ENCODE results near the gene RAB11FIP4. TPM values are rescaled to one million over a fixed set of nuclear protein-coding genes. Genes with fewer than 3 reads are reported as not detected.

Gene RAB11FIP4
- total and polyA plus RNA-seq, 2 experiments from 2014 or later = 0.22 to 0.40 TPM

DNA sequence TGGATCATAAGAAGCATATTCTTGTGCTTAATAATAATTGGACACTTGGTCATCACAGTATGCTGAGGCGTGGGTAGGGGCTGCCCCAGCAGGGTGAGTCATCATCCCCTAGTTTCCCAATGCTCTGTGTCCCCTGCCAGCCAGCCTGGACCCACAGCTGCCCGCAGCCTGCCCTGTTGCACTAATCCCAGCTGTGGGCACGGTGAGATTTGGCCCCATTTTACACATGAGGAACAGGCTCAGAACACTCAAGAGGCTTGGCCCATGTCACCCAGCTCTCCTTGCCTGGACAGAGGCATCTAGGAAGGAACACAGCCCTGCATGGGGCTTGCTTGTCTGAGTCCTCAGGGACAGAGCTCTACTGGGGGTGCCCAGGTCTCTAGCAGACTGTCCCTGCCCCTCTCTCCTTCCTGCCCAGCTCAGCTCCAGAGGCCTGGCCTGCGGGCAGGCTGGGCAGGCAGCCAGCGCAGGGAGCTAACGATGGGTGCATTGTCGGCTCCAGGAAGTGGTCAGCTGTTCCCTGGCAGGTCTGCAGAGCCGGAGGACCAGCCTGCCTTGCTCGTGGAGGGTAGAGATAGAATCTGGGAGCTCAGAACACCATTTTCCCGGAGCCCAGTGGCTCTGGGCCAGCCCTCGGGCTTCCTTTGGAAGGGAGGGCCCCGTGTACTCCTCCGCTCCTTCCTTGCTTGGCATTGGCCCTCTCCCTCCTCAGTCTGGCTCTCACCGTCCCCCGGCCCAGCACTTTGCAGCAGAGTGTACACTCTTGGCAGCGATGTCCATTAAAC lies 189.4 kb downstream of the RAB11FIP4 start:
- Histone ChIP-seq H2AFZ (no peak overlapping the region), H3K27me3 (replicated peaks; ENCODE audit: insufficient read depth) (no peaks in the 10 kb centered on the region), H3K79me2 (ENCODE audit: insufficient read depth) (peaks cover 87% of the 10 kb centered on the region), H3K9ac (peak overlapping the region; percentile 65), H3K27ac (peak overlapping the region; percentile 90), H4K20me1 (ENCODE audit: insufficient read depth) (no peaks in the 10 kb centered on the region), H3K9me3 (ENCODE audit: low read depth) (no peaks in the 10 kb centered on the region), H3F3A (ENCODE audit: insufficient read depth) (peaks cover 80% of the 10 kb centered on the region), H3K4me3 (no peak overlapping the region), H3K4me2 (ENCODE audit: unreplicated experiment) (peak overlapping the region; percentile 38), H3K4me1 (ENCODE audit: insufficient read depth) (peaks cover 57% of the 10 kb centered on the region), H3K9me2 (ENCODE audit: insufficient read depth) (no peaks in the 10 kb centered on the region), H3K36me3 (ENCODE audit: low read depth) (peaks cover 44% of the 10 kb centered on the region)
- in situ Hi-C loops (cut with MboI) = no loop called here
- WGBS, 2 experiments (ENCODE audit: low coverage in 1 of 2, low lambda C conversion rate in 2 of 2, missing lambda C conversion rate in 2 of 2) = 7 to 10% methylated on average over 16 of the region's 16 CpGs
- peak; percentile 95 for DNase-seq
- TF ChIP-seq EZH2 (IDR thresholded peaks at IDR 0.05; ENCODE audit: insufficient read depth, poor library complexity, severe bottlenecking) = no peak
- TF ChIP-seq EZH2phosphoT487 (IDR thresholded peaks at IDR 0.05; ENCODE audit: insufficient read depth, low read depth) = no peak

DNA sequence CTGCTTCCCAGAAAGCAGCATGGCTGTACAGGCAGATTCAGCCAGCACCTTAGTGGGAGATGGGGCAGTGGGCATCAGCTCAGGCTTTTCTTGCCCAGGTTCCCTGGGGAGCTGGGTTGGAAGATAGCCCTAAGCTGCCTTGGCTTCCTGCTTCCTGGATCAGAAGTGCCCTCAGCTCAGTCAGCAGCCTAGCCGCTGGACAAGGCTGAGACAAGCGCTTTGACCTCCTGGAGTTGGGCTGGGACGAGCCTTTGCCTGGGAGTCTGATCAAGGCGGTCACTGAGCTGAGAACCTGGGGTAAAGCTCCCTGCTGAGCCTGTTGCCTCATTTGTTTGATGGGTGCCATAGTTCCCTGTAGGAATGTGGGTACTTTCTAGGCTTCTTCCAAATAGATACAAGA lies 190.0 kb downstream of the RAB11FIP4 start:
- Histone ChIP-seq H3K36me3 (ENCODE audit: low read depth) (peaks cover 44% of the 10 kb centered on the region; the same call in 1 of the 2 replicates), H3K27ac (peak overlapping the region; percentile 90), H3K79me2 (ENCODE audit: insufficient read depth) (peaks cover 87% of the 10 kb centered on the region), H3K4me1 (ENCODE audit: insufficient read depth) (peaks cover 57% of the 10 kb centered on the region), H2AFZ (no peak overlapping the region), H3K9me3 (ENCODE audit: low read depth) (no peaks in the 10 kb centered on the region), H3K4me3 (no peak overlapping the region), H3F3A (ENCODE audit: insufficient read depth) (peaks cover 86% of the 10 kb centered on the region), H3K9ac (peak overlapping the region; percentile 65), H3K27me3 (replicated peaks; ENCODE audit: insufficient read depth) (no peaks in the 10 kb centered on the region), H4K20me1 (ENCODE audit: insufficient read depth) (no peaks in the 10 kb centered on the region), H3K9me2 (ENCODE audit: insufficient read depth) (no peaks in the 10 kb centered on the region), H3K4me2 (ENCODE audit: unreplicated experiment) (peak overlapping the region; percentile 38)
- WGBS, 2 experiments (ENCODE audit: low coverage in 1 of 2, low lambda C conversion rate in 2 of 2, missing lambda C conversion rate in 2 of 2) = 84 to 88% methylated on average over 4 of the region's 4 CpGs
- peak; percentile 69 for DNase-seq
- TF ChIP-seq EZH2 (IDR thresholded peaks at IDR 0.05; ENCODE audit: insufficient read depth, poor library complexity, severe bottlenecking) (no peak), EZH2phosphoT487 (IDR thresholded peaks at IDR 0.05; ENCODE audit: insufficient read depth, low read depth) (no peak)
- in situ Hi-C loops (cut with MboI) = no loop called here

DNA sequence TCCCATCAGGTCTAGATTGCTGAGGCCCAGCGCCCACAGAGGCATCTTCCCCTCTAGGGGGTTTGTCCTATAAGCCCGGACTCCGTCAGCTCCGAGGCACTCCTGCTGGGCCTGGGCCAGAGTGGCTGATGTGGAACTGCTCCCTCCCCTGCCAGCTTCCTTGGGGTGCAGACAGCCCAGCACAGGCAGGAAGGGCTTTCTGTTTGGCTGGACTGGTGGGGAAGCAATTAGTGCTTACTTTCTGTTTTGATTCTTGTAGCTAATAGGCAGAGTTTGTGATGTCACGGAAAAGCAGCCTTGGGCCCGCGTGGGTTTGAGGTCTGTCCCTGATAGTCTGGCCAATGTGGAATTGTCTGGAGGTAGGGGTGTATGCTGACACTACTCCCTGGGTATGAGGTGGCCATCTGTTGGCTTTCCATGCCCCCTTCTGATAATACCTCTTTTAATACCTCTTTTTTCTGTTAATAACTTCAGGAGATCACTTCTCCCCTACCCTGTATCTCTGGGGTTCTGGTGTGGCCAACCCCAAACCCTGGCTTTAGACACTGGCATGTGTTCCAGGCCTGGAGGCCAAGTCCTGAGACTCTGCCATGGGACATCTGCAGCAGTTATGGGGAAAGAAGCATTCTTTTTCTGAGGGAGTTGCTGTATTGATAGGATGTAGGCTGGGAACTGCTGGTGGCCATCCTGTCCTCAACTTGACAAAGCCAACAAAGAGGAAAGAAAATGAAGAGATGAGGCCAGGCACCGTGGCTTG lies 190.9 kb downstream of the RAB11FIP4 start:
- Histone ChIP-seq H3K4me3 (no peak overlapping the region), H3K9me2 (ENCODE audit: insufficient read depth) (no peaks in the 10 kb centered on the region), H3K27ac (peak overlapping the region; percentile 90), H2AFZ (no peak overlapping the region), H3K36me3 (ENCODE audit: low read depth) (peaks cover 49% of the 10 kb centered on the region; the same call in 1 of the 2 replicates), H3K9me3 (ENCODE audit: low read depth) (no peaks in the 10 kb centered on the region), H3K9ac (peak overlapping the region; percentile 65), H3K79me2 (ENCODE audit: insufficient read depth) (peaks cover 87% of the 10 kb centered on the region), H3K4me1 (ENCODE audit: insufficient read depth) (peaks cover 64% of the 10 kb centered on the region), H4K20me1 (ENCODE audit: insufficient read depth) (no peaks in the 10 kb centered on the region), H3K4me2 (ENCODE audit: unreplicated experiment) (peak overlapping the region; percentile 38), H3F3A (ENCODE audit: insufficient read depth) (peaks cover 92% of the 10 kb centered on the region), H3K27me3 (replicated peaks; ENCODE audit: insufficient read depth) (no peaks in the 10 kb centered on the region)
- WGBS, 2 experiments (ENCODE audit: low coverage in 1 of 2, low lambda C conversion rate in 2 of 2, missing lambda C conversion rate in 2 of 2) = 32 to 34% methylated on average over 8 of the region's 8 CpGs
- peak; percentile 78 for DNase-seq
- no peak for TF ChIP-seq EZH2 (IDR thresholded peaks at IDR 0.05; ENCODE audit: insufficient read depth, poor library complexity, severe bottlenecking)
- TF ChIP-seq EZH2phosphoT487 (IDR thresholded peaks at IDR 0.05; ENCODE audit: insufficient read depth, low read depth) = no peak
- in situ Hi-C loops (cut with MboI) = no loop called here

DNA sequence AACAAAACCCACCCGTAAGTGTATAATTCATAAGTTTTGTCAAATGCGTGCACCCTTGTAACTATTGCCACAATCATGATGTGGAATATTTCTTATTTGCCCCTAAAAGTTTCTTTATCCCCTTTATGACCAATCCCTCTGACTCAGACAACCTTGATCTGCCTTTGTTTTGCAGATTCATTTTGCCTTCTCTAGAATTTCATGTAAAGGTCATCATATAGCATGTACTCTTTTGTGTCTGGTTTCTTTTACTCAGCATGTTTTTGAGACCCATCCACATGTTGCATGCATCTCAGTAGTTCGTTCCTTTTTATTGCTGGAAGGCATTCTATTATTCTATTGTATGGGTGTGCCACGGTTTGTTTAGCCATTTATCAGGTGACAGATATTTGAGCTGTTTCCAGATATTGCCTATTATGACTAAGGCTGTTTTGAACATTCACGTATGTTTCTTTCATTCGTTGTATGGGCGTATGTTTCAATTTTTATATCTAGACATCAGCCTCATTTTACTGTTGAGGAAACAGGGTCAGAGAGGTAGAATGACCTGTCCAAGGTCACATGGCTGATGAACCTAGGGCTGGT lies 192.4 kb downstream of the RAB11FIP4 start:
- peaks cover 87% of the 10 kb centered on the region for H3K79me2 ChIP-seq (ENCODE audit: insufficient read depth)
- H2AFZ ChIP-seq = no peak overlapping the region
- no peaks in the 10 kb centered on the region for H3K9me3 ChIP-seq (ENCODE audit: low read depth)
- no peak overlapping the region for H3K4me2 ChIP-seq (ENCODE audit: unreplicated experiment)
- WGBS, 2 experiments (ENCODE audit: low coverage in 1 of 2, low lambda C conversion rate in 2 of 2, missing lambda C conversion rate in 2 of 2) = 88 to 92% methylated on average over 7 of the region's 7 CpGs
- peaks cover 59% of the 10 kb centered on the region for H3K4me1 ChIP-seq (ENCODE audit: insufficient read depth)
- H3K4me3 ChIP-seq = no peak overlapping the region
- H3K27ac ChIP-seq = peak overlapping the region; percentile 90
- no peak for DNase-seq
- no peaks in the 10 kb centered on the region for H3K9me2 ChIP-seq (ENCODE audit: insufficient read depth)
- peaks cover 91% of the 10 kb centered on the region for H3F3A ChIP-seq (ENCODE audit: insufficient read depth)
- no peaks in the 10 kb centered on the region for H3K27me3 ChIP-seq (replicated peaks; ENCODE audit: insufficient read depth)
- in situ Hi-C loops (cut with MboI) = no loop called here
- peaks cover 43% of the 10 kb centered on the region for H3K36me3 ChIP-seq (ENCODE audit: low read depth)
- H3K9ac ChIP-seq = no peak overlapping the region
- no peaks in the 10 kb centered on the region for H4K20me1 ChIP-seq (ENCODE audit: insufficient read depth)
- TF ChIP-seq EZH2phosphoT487 (IDR thresholded peaks at IDR 0.05; ENCODE audit: insufficient read depth, low read depth) (no peak), EZH2 (IDR thresholded peaks at IDR 0.05; ENCODE audit: insufficient read depth, poor library complexity, severe bottlenecking) (no peak)
